HCT116 (cell line): ENCODE data around the gene ALOX12B. TPM values are rescaled to one million over a fixed set of nuclear protein-coding genes. Genes with fewer than 3 reads are reported as not detected.
A peak's percentile ranks its signal among the peaks of the same experiment; 100 is the strongest.

ENCODE experiments used
- ATAC-seq: fragments of 200-7000 bp; cut with Tn5 transposase; 2 replicates; pipeline ENCODE4 v1.9.1; 2020; ENCODE audit warnings: mild to moderate bottlenecking, moderate library complexity
- BruUV-seq: library from RNA; stranded (reverse); fragments of 400-500 nt; replicated peaks from 2 replicates; lab custom pipeline; 2021; lab: Mats Ljungman, UMichigan
- CTCF ChIA-PET: fragments of 300-600 bp; sonication (Branson Sonifier 250); formaldehyde crosslinking; loops from one replicate; lab custom pipeline; 2021; ENCODE audit warnings: antibody characterized with exemption; lab: Charles Lee
- POLR2A ChIA-PET: fragments of 300-600, 350-600 bp; sonication (Branson Sonifier 250); formaldehyde crosslinking; loops from one replicate; lab custom pipeline; 2021; ENCODE audit warnings: antibody characterized with exemption; lab: Charles Lee
- RAD21 ChIA-PET, 2 experiments: fragments of 300-600 bp; sonication (Branson Sonifier 250); formaldehyde crosslinking; loops; one replicate each; lab custom pipeline; 2023; ENCODE audit warnings: low total read pairs in 2 of 2; ENCODE audit not compliant: uncharacterized antibody in 2 of 2, unreplicated experiment in 2 of 2, low non-redundant PET in 1 of 2; lab: Charles Lee
- DNase-seq: peaks from one replicate; pipeline ENCODE4 v3.0.0-alpha.2; 2010; ENCODE audit warnings: low read depth, low spot score
- H2AFZ ChIP-seq: fragments of 200-600 bp; shearing (Covaris generic), sonication (generic); 2 replicates; pipeline ENCODE4 v1.6.1; 2017; ENCODE audit warnings: low read depth, mixed run types, mixed read lengths, antibody characterized with exemption, low read length; ENCODE audit not compliant: poor library complexity, severe bottlenecking
- H3K27ac ChIP-seq: 2 replicates; pipeline ENCODE4 v1.5.1; 2012; ENCODE audit warnings: low read depth, low read length
- H3K27me3 ChIP-seq: fragments of 200-600 bp; sonication (generic); 2 replicates; pipeline ENCODE4 v1.6.1; 2016; ENCODE audit warnings: mixed run types, low read length, mixed read lengths; ENCODE audit not compliant: insufficient read depth
- H3K36me3 ChIP-seq, 2 experiments: fragments of 200-500 bp in 1 of 2; fragments of 200-600 bp in 1 of 2; sonication (Bioruptor generic) in 1 of 2; sonication (generic) in 1 of 2; 2 replicates each; pipeline versions ENCODE4 v1.5.1 to v1.6.1; 2014 to 2016; ENCODE audit warnings: low read length in 2 of 2, inconsistent platforms in 1 of 2, mixed read lengths in 1 of 2, mixed run types in 1 of 2; ENCODE audit not compliant: insufficient read depth in 2 of 2, control insufficient read depth in 1 of 2
- H3K4me1 ChIP-seq, 2 experiments: fragments of 200-600 bp in 1 of 2; sonication (generic) in 1 of 2; 2 replicates each; pipeline versions ENCODE4 v1.5.1 to v1.6.1; 2012 to 2017; ENCODE audit warnings: low read length in 2 of 2, inconsistent platforms in 1 of 2, mild to moderate bottlenecking in 1 of 2, mixed read lengths in 1 of 2, mixed run types in 1 of 2, moderate library complexity in 1 of 2; ENCODE audit not compliant: insufficient read depth in 2 of 2, control insufficient read depth in 1 of 2
- H3K4me2 ChIP-seq: fragments of 200-600 bp; sonication (generic); 2 replicates; pipeline ENCODE4 v1.6.1; 2017; ENCODE audit warnings: mixed run types, low read length, mixed read lengths
- H3K4me3 ChIP-seq, 2 experiments: fragments of 200-600 bp in 1 of 2; sonication (generic) in 1 of 2; replicated peaks in 1 of 2; 2 replicates each; pipeline ENCODE4 v1.5.1; 2011 to 2016; ENCODE audit warnings: low read length in 2 of 2, control low read depth in 1 of 2, low read depth in 1 of 2, mild to moderate bottlenecking in 1 of 2, mixed read lengths in 1 of 2, mixed run types in 1 of 2
- H3K79me2 ChIP-seq: fragments of 200-600 bp; sonication (generic); 2 replicates; pipeline ENCODE4 v1.6.1; 2017; ENCODE audit warnings: mild to moderate bottlenecking, mixed run types, low read length, moderate library complexity, mixed read lengths; ENCODE audit not compliant: insufficient read depth
- H3K9ac ChIP-seq: fragments of 200-600 bp; sonication (generic); 2 replicates; pipeline ENCODE4 v1.6.1; 2016; ENCODE audit warnings: low read length, mixed read lengths
- H3K9me2 ChIP-seq: fragments of 200-600 bp; sonication (generic), shearing (Covaris generic); 2 replicates; pipeline ENCODE4 v1.6.1; 2017; ENCODE audit warnings: mixed run types, mild to moderate bottlenecking, moderate library complexity; ENCODE audit not compliant: insufficient read depth
- H3K9me3 ChIP-seq, 2 experiments: fragments of 200-500 bp in 1 of 2; fragments of 200-600 bp in 1 of 2; sonication (Bioruptor generic) in 1 of 2; sonication (generic) in 1 of 2; 2 replicates each; pipeline ENCODE4 v1.6.1; 2014 to 2017; ENCODE audit warnings: low read length in 2 of 2, mixed read lengths in 2 of 2, inconsistent platforms in 1 of 2, low read depth in 1 of 2, mild to moderate bottlenecking in 1 of 2, mixed run types in 1 of 2, moderate library complexity in 1 of 2; ENCODE audit not compliant: control insufficient read depth in 1 of 2, insufficient read depth in 1 of 2
- H4K20me1 ChIP-seq: fragments of 200-600 bp; sonication (generic), shearing (Covaris generic); 2 replicates; pipeline ENCODE4 v1.6.1; 2017; ENCODE audit warnings: mixed run types, mild to moderate bottlenecking, moderate library complexity; ENCODE audit not compliant: insufficient read depth
- CTCF ChIP-seq, 3 experiments: fragments of 200-600 bp in 1 of 3; sonication (generic) in 1 of 3; IDR thresholded peaks in 2 of 3; conservative IDR thresholded peaks in 1 of 3; 2 replicates each; pipeline ENCODE4 v1.5.1; 2012 to 2017; ENCODE audit warnings: low read depth in 2 of 3, low read length in 2 of 3, antibody characterized with exemption in 1 of 3, borderline replicate concordance in 1 of 3, control low read depth in 1 of 3, mild to moderate bottlenecking in 1 of 3, mixed read lengths in 1 of 3, mixed run types in 1 of 3, moderate library complexity in 1 of 3; ENCODE audit not compliant: insufficient read depth in 1 of 3
- RAD21 ChIP-seq: IDR thresholded peaks from 2 replicates; pipeline ENCODE4 v1.6.1; 2012; ENCODE audit warnings: low read depth, mild to moderate bottlenecking
- intact Hi-C: fragments of 100-400 bp; cut with micrococcal nuclease; formaldehyde crosslinking; loops from 2 replicates; pipeline ENCODE4 v1.10.0; 2022
- total RNA-seq: library from RNA; stranded (reverse); gene quantifications from one replicate; pipeline ENCODE4 v1.2.1, GENCODE V29; 2021; ENCODE audit not compliant: unreplicated experiment

The ALOX12B gene
- total RNA-seq, 1 experiment from 2014 or later: 3.8 TPM

DNA sequence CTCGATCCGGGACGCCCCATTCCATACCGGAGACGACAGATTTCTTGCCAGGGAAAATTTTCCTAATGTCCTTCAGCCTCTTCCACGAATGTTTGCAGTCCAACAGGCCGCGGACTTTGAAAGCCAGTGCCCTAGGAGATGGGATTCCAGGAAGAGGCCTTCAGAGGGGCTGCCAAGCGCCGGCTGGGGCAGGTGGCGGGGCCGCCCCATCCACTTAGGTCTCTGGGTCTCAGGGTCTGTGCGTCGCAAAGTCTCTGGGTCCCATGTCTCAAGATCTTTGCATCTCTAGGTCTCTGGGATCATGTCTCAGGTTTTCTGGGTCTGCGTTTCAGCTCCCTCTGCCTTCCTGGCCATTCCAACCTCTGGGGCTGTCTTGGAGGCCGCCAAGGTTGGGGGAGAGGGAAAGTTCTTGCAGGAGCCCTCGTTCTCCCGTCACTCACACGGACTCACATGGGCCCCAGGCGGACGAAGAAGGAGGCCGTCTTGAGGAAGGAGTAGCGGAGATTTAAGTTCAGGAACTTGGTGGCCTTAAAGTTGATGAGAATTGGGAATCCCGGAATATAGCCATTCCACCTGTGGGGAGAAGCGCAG is 7.2 kb downstream of the ALOX12B start:
- ATAC-seq: no peak
- BruUV-seq: no TSS peak
- POLR2A ChIA-PET: no interaction called here
- CTCF ChIA-PET: interaction anchor here (0.6 to 1.6 kb wide), 5 partner anchors 13 to 149 kb away, joined by 3 to 10 read pairs (median 3); partner anchors contain the start of gene AURKB
- Histone ChIP-seq H2AFZ (no peak overlapping the region), H3K36me3 (no peaks in the 10 kb centered on the region), H3K4me3 (peak overlapping the region; percentile 68 to 81), H3K4me1 (peaks cover 2 to 25% of the 10 kb centered on the region in 2 experiments; a peak in 3 of 4 replicates), H4K20me1 (no peaks in the 10 kb centered on the region), H3K27ac (peak overlapping the region; percentile 79; the same call in 1 of the 2 replicates), H3K9me3 (no peaks in the 10 kb centered on the region), H3K9ac (peak overlapping the region; percentile 75), H3K9me2 (no peaks in the 10 kb centered on the region), H3K79me2 (peaks cover 4% of the 10 kb centered on the region; the same call in 1 of the 2 replicates), H3K27me3 (no peaks in the 10 kb centered on the region), H3K4me2 (peak overlapping the region; percentile 96)
- no peak for TF ChIP-seq RAD21
- TF ChIP-seq CTCF (IDR thresholded peaks at IDR 0.05 in 2 of 3, conservative IDR thresholded peaks at IDR 0.05 in 1 of 3; ENCODE audit: borderline replicate concordance in 1 of 3, insufficient read depth in 1 of 3, low read depth in 2 of 3, low read length in 2 of 3): 0 out of 6 replicates have a peak, but pooled peaks of 1 of the 3 experiments have one; percentile 5
- intact Hi-C loops: no loop called here
- RAD21 ChIA-PET: no interaction called here
- no peak for DNase-seq
